SIG-M5 treated with dmso at 0.1 percent for 504 hours (cell line): ENCODE results near the gene UROD.
"Not testable (repeated sequence)": the region's sequence is repeated elsewhere in the genome, so short reads cannot be mapped to it uniquely, and the experiment has no call there.

ENCODE experiments used
- DNase-seq: peaks from one replicate; lab custom pipeline; 2025; ENCODE audit not compliant: unreplicated experiment; lab: John Stamatoyannopoulos, UW

UROD gene

DNA sequence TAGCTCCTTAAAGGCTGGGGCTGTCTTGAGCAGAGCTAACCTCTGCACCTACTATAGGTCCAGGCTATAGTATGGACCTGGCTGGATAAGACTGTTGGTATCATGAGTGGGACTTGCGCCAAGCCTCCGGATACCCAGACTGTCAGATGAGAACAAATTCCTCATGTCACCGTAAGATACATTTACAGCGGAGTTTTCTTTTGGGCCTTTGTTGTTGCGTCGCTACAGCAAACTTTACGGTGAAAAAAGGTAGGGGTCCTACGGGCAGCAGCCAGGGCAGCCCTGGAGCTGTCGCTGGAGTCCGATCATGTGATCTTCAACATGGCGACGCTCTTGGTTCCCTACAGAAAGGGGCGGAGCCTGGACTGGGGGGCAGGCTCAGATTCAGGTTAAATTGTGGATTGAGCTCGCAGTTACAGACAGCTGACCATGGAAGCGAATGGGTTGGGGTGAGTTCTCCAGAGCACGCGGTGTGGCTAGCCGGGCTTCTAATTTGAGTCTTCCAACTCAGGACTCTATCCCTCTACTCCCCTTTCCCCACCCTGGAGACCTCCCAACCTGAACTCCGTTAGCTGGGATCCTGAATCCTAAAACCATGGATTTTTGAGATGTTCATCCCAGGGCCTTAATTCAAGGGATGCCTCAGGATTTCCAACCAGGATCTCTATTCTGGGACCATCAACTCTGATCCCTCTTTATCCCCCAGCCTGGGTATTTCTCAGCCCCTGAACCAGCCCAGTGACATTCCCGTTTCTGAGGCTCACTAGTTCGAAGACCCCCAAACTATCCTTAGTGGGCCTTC is at the start of gene UROD:
Gene UROD (plus strand): TSS at position 418 of the 802 bp plus-strand sequence. CDS start 12 bp downstream, at position 430.
- peak; percentile 96 for DNase-seq

DNA sequence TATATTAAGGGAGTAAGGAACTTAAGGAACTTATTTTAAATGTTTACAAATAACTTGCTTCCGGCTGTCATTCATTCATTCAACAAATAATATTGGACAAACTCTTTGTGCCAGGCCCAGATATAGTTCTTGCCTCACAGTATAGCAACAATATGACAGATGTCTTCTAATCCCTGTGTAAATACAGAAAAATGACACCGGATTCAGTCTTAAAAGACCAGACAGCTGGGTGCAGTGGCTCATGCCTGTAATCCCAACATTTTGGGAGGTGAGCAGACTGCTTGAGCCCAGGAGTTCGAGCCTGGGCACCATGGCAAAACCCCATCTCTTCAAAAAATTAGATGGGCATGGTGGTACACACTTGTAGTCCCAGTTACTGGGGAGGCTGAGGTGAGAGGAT is 49.3 kb upstream of the UROD start:
- DNase-seq: no peak

- DNase-seq: no peak
Measured at GRCh38 chr1:44964396-44964795, 47.7 kb upstream of the UROD start.

- DNase-seq: no peak
Measured at GRCh38 chr1:44970317-44970716, 41.7 kb upstream of the UROD start.

- peak; percentile 23 for DNase-seq
Measured at GRCh38 chr1:44973645-44974044, 38.4 kb upstream of the UROD start.

- no peak for DNase-seq
Measured at GRCh38 chr1:44976252-44976651, 35.8 kb upstream of the UROD start.

- DNase-seq: not testable (repeated sequence)
Measured at GRCh38 chr1:44977372-44977771, 34.7 kb upstream of the UROD start.

GRCh38 chr1:44985747-44986359 is 26.2 kb upstream of the UROD start:
- DNase-seq: peak; percentile 55

DNA sequence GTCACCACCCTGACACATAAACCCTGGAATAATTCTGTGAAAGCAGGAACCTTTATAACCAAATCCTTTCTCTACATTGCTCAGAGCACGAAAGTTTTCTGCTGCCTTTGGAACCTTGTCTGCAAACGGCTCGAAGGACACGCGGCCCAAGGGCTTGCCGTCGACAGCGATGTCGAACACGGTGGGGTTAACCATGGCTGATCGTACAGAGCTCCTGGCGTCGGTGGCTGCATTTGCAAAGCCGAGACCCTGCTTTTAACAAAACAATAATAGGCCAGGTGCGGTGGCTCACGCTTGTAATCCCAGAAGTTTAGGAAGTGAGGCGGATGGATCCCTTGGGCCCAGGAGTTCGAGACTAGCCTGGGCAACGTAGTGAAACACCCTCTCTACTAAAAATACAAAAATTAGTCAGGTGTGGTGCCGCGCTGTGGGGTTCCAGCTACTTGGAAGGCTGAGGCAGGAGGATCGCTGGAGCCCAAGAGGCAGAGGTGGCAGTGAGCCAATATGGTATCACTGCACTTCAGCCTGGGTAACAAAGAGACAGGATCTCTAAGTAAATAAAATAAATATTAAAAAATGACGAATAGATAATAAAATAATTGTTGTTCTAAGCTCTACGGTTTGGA is 23.4 kb upstream of the UROD start:
- DNase-seq: no peak

- DNase-seq: no peak
Measured at GRCh38 chr1:44994309-44994898, 17.6 kb upstream of the UROD start.

- no peak for DNase-seq
Measured at GRCh38 chr1:44995467-44996238, 16.4 kb upstream of the UROD start.

DNA sequence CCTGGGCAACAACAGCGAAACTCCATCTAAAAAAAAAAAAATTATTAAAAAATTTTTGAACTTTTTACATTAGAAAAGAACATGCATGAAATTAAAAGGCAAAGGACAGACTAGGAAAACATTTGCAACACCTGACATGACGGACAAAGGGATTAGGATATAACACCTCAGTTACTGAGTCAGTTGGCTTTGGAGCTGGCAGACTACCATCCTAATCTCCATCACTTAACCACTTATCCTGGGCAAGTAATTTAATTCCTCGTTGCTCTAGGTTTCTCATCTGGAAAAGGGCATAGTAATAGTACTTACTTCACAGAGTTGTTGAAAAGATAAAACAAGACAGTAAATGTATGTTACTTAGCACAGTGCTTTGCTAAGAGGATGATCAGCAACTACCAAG is 12.8 kb upstream of the UROD start:
- DNase-seq: no peak

GRCh38 chr1:45001011-45001481 is 11.0 kb upstream of the UROD start:
- DNase-seq: no peak

GRCh38 chr1:45001576-45001975 is 10.5 kb upstream of the UROD start:
- DNase-seq: not testable (repeated sequence)

DNA sequence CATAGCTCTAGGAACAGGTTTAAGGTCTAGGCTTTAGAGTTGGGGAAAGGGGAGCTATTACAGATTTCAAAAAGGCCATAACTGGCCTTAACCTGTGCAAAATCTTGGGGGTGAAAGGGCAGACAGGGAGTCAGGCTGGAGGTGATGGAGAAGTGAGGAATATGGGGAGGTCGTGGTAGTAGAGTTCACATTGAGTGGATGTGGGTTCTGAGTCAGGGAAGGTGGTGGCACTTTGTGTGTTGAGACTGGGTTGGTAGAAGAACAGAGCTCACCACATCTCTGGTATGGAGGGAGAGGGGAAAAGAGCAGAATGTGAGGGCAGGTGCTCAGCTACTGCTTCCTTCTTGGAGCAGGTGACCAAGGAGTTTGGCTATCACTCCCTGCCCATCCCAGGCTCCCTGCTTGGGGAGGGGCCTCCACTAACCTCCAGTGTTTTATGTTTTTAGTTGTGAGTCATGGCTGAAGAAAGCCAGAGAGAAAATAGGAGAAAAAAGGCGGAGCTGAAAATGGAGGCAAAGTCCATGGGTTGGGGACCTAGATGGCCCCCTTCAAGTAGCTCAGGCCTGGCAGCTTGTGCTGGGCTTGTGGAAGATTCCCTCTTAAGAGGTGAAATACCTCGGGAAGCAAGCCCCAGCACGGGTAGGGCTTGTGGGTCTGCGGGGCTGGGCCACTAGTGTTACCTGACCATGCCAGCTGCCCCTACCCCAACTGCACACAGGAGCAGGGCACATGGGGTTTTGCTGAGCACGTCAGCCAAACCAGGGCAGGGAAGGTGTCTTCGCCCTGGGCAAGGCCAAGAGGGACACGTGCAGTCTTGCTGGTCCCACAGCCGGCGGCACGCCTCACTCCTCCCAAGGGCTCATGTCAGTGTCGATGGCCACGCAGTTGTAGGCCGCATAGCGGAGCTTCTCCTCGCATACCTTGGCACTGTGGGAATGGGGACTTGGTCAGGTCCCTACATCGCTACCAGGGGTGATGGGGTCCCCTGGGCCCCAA is 9.1 kb upstream of the UROD start:
- no peak for DNase-seq

DNA sequence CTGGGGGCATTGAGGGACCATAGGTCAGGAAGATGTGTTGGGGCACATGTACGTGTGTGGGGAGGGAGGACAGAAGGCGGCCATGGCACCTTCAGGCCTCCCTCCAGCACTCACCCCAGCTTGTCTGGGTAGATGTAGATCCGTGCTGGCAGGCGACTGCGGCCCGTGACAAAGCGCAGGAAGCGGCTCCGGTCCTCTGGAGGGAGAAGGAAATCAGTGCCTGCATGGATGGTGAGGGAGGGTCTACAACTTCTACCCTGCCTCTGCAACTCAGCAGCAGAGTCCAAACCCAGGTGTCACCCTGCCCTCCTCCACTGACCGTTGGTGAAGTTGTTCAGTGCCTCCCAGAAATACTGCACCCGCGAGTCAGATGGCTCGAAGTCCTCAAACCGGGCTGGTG is 8.3 kb upstream of the UROD start:
- DNase-seq: no peak

DNA sequence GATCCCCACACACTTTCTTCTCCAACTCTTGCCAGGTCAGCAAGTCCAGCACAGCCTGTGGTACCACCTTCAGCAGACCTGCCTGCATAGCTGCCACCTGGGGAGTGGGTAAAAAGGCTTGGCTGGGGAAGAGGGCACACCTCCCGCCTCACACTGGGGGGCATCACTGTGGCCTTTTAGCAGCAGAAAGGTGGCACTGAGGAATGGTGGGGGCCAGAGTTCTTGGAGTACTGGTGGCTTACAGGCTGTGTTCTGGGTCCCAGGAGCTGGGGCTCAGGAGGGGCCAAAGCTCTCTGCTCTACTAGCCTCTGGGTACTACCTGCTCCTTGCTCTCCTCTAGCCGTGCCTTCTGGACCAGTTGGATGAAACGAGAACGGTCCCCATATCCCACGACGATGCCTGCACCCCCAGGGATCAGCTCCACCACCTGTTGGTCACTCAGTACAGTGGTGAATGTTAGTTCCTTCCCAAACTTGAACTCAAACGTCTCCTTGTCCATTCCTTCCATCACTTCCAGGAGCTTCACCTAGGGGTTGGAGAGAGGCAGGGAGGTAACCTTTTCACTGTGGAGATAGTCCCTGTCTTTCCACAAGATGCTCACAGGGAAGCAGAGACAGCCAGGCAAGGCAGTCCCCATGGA is 7.7 kb upstream of the UROD start:
- DNase-seq: no peak

DNA sequence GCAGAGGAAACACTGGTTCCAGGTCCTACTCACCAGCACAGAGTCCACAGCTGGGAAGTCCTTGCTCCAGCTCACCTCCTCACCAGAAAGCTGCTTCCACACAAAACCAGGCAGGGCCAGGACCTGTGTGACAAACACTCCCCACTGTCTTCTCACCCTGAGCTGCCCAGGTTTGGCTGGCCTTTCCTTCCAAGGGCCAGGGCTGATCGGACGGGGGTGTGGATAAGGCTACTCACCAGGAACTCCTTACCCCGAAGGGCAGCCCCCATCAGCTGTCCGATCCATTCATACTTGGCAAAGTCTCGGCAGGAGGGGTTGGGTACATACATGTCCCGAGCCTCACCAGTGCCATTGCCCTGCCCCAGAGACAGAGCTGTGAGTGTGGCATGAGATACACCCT is 6.3 kb upstream of the UROD start:
- no peak for DNase-seq

- no peak for DNase-seq
Measured at GRCh38 chr1:45007311-45007710, 4.7 kb upstream of the UROD start.
